ENCODE data around the gene SMIM45.

The SMIM45 gene

DNA sequence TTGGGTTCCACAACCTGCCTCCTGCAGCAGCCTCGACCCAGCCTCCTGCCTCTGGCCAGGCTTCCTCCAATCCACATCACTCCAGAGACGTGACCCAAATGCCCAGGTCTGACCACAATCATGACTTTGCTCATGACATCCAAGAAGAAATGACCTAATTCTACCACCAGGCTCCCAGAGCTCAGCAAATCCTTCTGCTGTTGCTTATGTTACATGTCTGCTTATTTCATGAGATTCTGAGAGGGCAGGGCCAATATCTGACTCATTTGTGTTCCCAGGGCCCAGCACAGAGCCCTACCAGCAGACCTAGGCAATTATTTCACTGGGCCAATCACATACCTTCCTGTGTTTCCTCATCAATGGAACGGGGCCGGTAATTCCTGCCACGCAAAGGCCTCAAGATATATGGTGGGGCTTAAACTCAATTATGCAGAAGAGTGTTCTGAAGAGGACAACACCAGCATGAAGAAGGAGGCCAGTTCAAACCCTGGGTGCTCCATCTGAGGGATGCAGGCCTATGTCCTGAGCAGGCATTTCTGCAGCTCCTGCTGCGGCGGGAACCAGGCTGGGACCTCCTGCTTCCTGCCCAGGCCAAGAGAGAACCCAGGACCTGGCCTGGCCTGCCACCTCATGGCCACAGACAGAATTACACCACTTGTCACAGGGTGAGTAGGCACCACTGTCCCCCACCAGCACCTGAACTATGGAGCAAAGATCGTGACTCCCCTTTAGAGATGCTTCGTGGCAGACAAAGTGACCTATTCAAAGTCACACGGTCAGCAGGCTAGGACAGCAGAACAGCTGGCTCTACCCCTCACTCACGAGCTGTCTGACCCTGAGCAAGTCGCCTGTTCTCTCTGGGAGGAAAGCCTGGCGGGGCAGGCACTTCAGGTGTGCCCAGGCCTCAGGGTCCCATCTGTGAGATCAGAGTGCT is 10.9 kb upstream of the SMIM45 start (continued):
- TF ChIP-seq KLF9 (tag by site-specific recombination; IDR thresholded peaks at IDR 0.05; ENCODE audit: low read depth): no peak
- TF ChIP-seq RBAK (tag by site-specific recombination; IDR thresholded peaks at IDR 0.05): no peak
- no peak for TF ChIP-seq TCF7L2 (IDR thresholded peaks at IDR 0.05; ENCODE audit: borderline replicate concordance, low read depth, low read length)
- no peak; the same call in 1 of the 2 replicates for TF ChIP-seq SP7 (tag by site-specific recombination; IDR thresholded peaks at IDR 0.05)
- no peak for TF ChIP-seq ZNF501 (tag by site-specific recombination; IDR thresholded peaks at IDR 0.05)
- TF ChIP-seq ZNF391 (tag by site-specific recombination; IDR thresholded peaks at IDR 0.05; ENCODE audit: borderline replicate concordance, low read depth): no peak
- peak; percentile 81; the same call in 1 of the 2 replicates for TF ChIP-seq ZNF10 (tag by site-specific recombination; IDR thresholded peaks at IDR 0.05)
- no peak for TF ChIP-seq ZNF670 (tag by site-specific recombination; IDR thresholded peaks at IDR 0.05; ENCODE audit: low read depth)
- no peak for TF ChIP-seq ZNF777 (tag by site-specific recombination; IDR thresholded peaks at IDR 0.05; ENCODE audit: borderline replicate concordance)
- TF ChIP-seq, protein P1, sequence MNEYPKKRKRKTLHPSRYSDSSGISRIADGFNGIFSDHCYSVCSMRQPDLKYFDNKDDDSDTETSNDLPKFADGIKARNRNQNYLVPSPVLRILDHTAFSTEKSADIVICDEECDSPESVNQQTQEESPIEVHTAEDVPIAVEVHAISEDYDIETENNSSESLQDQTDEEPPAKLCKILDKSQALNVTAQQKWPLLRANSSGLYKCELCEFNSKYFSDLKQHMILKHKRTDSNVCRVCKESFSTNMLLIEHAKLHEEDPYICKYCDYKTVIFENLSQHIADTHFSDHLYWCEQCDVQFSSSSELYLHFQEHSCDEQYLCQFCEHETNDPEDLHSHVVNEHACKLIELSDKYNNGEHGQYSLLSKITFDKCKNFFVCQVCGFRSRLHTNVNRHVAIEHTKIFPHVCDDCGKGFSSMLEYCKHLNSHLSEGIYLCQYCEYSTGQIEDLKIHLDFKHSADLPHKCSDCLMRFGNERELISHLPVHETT (tag by site-specific recombination; IDR thresholded peaks at IDR 0.05): no peak
- TF ChIP-seq REPIN1 (tag by site-specific recombination; IDR thresholded peaks at IDR 0.05; ENCODE audit: low read depth): no peak
- TF ChIP-seq ZNF791 (tag by site-specific recombination; IDR thresholded peaks at IDR 0.05): no peak
- no peak for TF ChIP-seq ZFHX2 (tag by site-specific recombination; conservative IDR thresholded peaks at IDR 0.05)
- TF ChIP-seq GLI2 (tag by site-specific recombination; IDR thresholded peaks at IDR 0.05; ENCODE audit: borderline replicate concordance, low read depth): no peak
- TF ChIP-seq, protein P2, sequence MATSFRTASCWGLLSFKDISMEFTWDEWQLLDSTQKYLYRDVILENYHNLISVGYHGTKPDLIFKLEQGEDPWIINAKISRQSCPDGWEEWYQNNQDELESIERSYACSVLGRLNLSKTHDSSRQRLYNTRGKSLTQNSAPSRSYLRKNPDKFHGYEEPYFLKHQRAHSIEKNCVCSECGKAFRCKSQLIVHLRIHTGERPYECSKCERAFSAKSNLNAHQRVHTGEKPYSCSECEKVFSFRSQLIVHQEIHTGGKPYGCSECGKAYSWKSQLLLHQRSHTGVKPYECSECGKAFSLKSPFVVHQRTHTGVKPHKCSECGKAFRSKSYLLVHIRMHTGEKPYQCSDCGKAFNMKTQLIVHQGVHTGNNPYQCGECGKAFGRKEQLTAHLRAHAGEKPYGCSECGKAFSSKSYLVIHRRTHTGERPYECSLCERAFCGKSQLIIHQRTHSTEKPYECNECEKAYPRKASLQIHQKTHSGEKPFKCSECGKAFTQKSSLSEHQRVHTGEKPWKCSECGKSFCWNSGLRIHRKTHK (tag by site-specific recombination; IDR thresholded peaks at IDR 0.05): no peak
- TF ChIP-seq, protein P3, sequence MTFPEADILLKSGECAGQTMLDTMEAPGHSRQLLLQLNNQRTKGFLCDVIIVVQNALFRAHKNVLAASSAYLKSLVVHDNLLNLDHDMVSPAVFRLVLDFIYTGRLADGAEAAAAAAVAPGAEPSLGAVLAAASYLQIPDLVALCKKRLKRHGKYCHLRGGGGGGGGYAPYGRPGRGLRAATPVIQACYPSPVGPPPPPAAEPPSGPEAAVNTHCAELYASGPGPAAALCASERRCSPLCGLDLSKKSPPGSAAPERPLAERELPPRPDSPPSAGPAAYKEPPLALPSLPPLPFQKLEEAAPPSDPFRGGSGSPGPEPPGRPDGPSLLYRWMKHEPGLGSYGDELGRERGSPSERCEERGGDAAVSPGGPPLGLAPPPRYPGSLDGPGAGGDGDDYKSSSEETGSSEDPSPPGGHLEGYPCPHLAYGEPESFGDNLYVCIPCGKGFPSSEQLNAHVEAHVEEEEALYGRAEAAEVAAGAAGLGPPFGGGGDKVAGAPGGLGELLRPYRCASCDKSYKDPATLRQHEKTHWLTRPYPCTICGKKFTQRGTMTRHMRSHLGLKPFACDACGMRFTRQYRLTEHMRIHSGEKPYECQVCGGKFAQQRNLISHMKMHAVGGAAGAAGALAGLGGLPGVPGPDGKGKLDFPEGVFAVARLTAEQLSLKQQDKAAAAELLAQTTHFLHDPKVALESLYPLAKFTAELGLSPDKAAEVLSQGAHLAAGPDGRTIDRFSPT (tag by site-specific recombination; IDR thresholded peaks at IDR 0.05): no peak
- no peak for TF ChIP-seq ZNF114 (tag by site-specific recombination; IDR thresholded peaks at IDR 0.05)
- 0 out of 2 replicates have a peak, but pooled peaks have one; percentile 13 for TF ChIP-seq ZNF121 (tag by site-specific recombination; IDR thresholded peaks at IDR 0.05)
- TF ChIP-seq, protein P4, sequence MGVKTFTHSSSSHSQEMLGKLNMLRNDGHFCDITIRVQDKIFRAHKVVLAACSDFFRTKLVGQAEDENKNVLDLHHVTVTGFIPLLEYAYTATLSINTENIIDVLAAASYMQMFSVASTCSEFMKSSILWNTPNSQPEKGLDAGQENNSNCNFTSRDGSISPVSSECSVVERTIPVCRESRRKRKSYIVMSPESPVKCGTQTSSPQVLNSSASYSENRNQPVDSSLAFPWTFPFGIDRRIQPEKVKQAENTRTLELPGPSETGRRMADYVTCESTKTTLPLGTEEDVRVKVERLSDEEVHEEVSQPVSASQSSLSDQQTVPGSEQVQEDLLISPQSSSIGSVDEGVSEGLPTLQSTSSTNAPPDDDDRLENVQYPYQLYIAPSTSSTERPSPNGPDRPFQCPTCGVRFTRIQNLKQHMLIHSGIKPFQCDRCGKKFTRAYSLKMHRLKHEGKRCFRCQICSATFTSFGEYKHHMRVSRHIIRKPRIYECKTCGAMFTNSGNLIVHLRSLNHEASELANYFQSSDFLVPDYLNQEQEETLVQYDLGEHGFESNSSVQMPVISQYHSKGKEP (tag by site-specific recombination; IDR thresholded peaks at IDR 0.05): peak; percentile 68; the same call in 1 of the 2 replicates
- no peak for TF ChIP-seq WT1 (tag by site-specific recombination; IDR thresholded peaks at IDR 0.05)
- TF ChIP-seq, protein P5, sequence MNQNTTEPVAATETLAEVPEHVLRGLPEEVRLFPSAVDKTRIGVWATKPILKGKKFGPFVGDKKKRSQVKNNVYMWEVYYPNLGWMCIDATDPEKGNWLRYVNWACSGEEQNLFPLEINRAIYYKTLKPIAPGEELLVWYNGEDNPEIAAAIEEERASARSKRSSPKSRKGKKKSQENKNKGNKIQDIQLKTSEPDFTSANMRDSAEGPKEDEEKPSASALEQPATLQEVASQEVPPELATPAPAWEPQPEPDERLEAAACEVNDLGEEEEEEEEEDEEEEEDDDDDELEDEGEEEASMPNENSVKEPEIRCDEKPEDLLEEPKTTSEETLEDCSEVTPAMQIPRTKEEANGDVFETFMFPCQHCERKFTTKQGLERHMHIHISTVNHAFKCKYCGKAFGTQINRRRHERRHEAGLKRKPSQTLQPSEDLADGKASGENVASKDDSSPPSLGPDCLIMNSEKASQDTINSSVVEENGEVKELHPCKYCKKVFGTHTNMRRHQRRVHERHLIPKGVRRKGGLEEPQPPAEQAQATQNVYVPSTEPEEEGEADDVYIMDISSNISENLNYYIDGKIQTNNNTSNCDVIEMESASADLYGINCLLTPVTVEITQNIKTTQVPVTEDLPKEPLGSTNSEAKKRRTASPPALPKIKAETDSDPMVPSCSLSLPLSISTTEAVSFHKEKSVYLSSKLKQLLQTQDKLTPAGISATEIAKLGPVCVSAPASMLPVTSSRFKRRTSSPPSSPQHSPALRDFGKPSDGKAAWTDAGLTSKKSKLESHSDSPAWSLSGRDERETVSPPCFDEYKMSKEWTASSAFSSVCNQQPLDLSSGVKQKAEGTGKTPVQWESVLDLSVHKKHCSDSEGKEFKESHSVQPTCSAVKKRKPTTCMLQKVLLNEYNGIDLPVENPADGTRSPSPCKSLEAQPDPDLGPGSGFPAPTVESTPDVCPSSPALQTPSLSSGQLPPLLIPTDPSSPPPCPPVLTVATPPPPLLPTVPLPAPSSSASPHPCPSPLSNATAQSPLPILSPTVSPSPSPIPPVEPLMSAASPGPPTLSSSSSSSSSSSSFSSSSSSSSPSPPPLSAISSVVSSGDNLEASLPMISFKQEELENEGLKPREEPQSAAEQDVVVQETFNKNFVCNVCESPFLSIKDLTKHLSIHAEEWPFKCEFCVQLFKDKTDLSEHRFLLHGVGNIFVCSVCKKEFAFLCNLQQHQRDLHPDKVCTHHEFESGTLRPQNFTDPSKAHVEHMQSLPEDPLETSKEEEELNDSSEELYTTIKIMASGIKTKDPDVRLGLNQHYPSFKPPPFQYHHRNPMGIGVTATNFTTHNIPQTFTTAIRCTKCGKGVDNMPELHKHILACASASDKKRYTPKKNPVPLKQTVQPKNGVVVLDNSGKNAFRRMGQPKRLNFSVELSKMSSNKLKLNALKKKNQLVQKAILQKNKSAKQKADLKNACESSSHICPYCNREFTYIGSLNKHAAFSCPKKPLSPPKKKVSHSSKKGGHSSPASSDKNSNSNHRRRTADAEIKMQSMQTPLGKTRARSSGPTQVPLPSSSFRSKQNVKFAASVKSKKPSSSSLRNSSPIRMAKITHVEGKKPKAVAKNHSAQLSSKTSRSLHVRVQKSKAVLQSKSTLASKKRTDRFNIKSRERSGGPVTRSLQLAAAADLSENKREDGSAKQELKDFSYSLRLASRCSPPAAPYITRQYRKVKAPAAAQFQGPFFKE (tag by site-specific recombination; IDR thresholded peaks at IDR 0.05; ENCODE audit: borderline replicate concordance): no peak
- 0 out of 2 replicates have a peak, but pooled peaks have one; percentile 53 for TF ChIP-seq ZSCAN30 (tag by site-specific recombination; IDR thresholded peaks at IDR 0.05)
- TF ChIP-seq ZNF404 (tag by site-specific recombination; IDR thresholded peaks at IDR 0.05): no peak
- TF ChIP-seq ZNF654 (tag by site-specific recombination; IDR thresholded peaks at IDR 0.05; ENCODE audit: low read depth): peak; percentile 93
- TF ChIP-seq ZNF37A (tag by site-specific recombination; IDR thresholded peaks at IDR 0.05): no peak
- no peak for TF ChIP-seq HOXD13 (CRISPR knock-in tag; IDR thresholded peaks at IDR 0.05; ENCODE audit: borderline replicate concordance)
- TF ChIP-seq ZBTB20 (tag by site-specific recombination; IDR thresholded peaks at IDR 0.05): peak; percentile 36; the same call in 1 of the 2 replicates
